Measurements from ENCODE around the gene FGGY. TPM values are rescaled to one million over a fixed set of nuclear protein-coding genes. Genes with fewer than 3 reads are reported as not detected.
"Not testable (repeated sequence)": the region's sequence is repeated elsewhere in the genome, so short reads cannot be mapped to it uniquely, and the experiment has no call there.

FGGY gene
- total RNA-seq, 1 experiment from 2014 or later: 9.7 TPM

- DNase-seq (ENCODE audit: low read depth): not testable (repeated sequence)
These were observed 241.6 kb downstream of the FGGY start for GRCh38 chr1:59538476-59538875.

- no peak for DNase-seq (ENCODE audit: low read depth)
These were observed 243.2 kb downstream of the FGGY start for GRCh38 chr1:59539961-59540681.

- DNase-seq (ENCODE audit: low read depth): no peak
These were observed 244.3 kb downstream of the FGGY start for GRCh38 chr1:59541161-59541560.

- DNase-seq (ENCODE audit: low read depth): no peak
These were observed 245.0 kb downstream of the FGGY start for GRCh38 chr1:59541891-59542290.

GRCh38 chr1:59543211-59543668, 246.3 kb downstream of the FGGY start:
- DNase-seq (ENCODE audit: low read depth): no peak

- DNase-seq (ENCODE audit: low read depth): no peak
These were observed 247.9 kb downstream of the FGGY start for GRCh38 chr1:59544615-59545293.

- DNase-seq (ENCODE audit: low read depth): no peak
These were observed 248.9 kb downstream of the FGGY start for GRCh38 chr1:59545830-59546229.

- DNase-seq (ENCODE audit: low read depth): no peak
These were observed 252.4 kb downstream of the FGGY start for GRCh38 chr1:59549066-59549837.

GRCh38 chr1:59549903-59550302, 253.0 kb downstream of the FGGY start:
- no peak for DNase-seq (ENCODE audit: low read depth)

GRCh38 chr1:59552007-59552406, 255.1 kb downstream of the FGGY start:
- DNase-seq (ENCODE audit: low read depth): no peak

- no peak for DNase-seq (ENCODE audit: low read depth)
These were observed 256.5 kb downstream of the FGGY start for GRCh38 chr1:59553371-59553770.

GRCh38 chr1:59554011-59554663, 257.2 kb downstream of the FGGY start:
- DNase-seq (ENCODE audit: low read depth): no peak

- no peak for DNase-seq (ENCODE audit: low read depth)
These were observed 257.9 kb downstream of the FGGY start for GRCh38 chr1:59554752-59555151.

GRCh38 chr1:59556398-59556797, 259.5 kb downstream of the FGGY start:
- no peak for DNase-seq (ENCODE audit: low read depth)

- peak; percentile 62 for DNase-seq (ENCODE audit: low read depth)
These were observed 260.1 kb downstream of the FGGY start for GRCh38 chr1:59556802-59557548.

GRCh38 chr1:59557549-59557885, 260.6 kb downstream of the FGGY start:
- DNase-seq (ENCODE audit: low read depth): no peak

GRCh38 chr1:59558580-59558979, 261.7 kb downstream of the FGGY start:
- DNase-seq (ENCODE audit: low read depth): not testable (repeated sequence)

GRCh38 chr1:59560807-59561450, 264.0 kb downstream of the FGGY start:
- peak; percentile 66 for DNase-seq (ENCODE audit: low read depth)

GRCh38 chr1:59561796-59562195, 264.9 kb downstream of the FGGY start:
- no peak for DNase-seq (ENCODE audit: low read depth)

- no peak for DNase-seq (ENCODE audit: low read depth)
These were observed 267.4 kb downstream of the FGGY start for GRCh38 chr1:59564192-59564891.
